Measurements from ENCODE around the gene BBLN. TPM values are rescaled to one million over a fixed set of nuclear protein-coding genes. Genes with fewer than 3 reads are reported as not detected.

Gene BBLN
- total and polyA plus RNA-seq, 2 donors (not counting 1 experiment from before 2014, with no cell fraction given): 44.3 to 148 TPM

- TF ChIP-seq EZH2 (IDR thresholded peaks at IDR 0.05; ENCODE audit: borderline replicate concordance, insufficient read depth, low read depth, low read length, poor library complexity, severe bottlenecking): no peak
- no peak for TF ChIP-seq CTCF (IDR thresholded peaks at IDR 0.05)
- Histone ChIP-seq H3K9me3 (ENCODE audit: control extremely low read depth in 1 of 3, control insufficient read depth in 2 of 3, insufficient read depth in 1 of 3, low read length in 2 of 3) (no peaks in the 10 kb centered on the region), H3K9ac (ENCODE audit: low read length) (no peak overlapping the region), H3K27ac (ENCODE audit: low read length in 2 of 2) (no peak overlapping the region), H3K4me1 (ENCODE audit: control insufficient read depth in 2 of 2, insufficient read depth in 2 of 2, low read length in 2 of 2) (peaks cover 12 to 24% of the 10 kb centered on the region in 2 donors), H3K36me3 (replicated peaks in 1 of 2; ENCODE audit: control extremely low read depth in 1 of 2, control insufficient read depth in 1 of 2, extremely low read depth in 1 of 2, insufficient read depth in 2 of 2, low read length in 1 of 2) (peaks cover 0 to 34% of the 10 kb centered on the region in 2 experiments), H3K4me3 (ENCODE audit: control extremely low read depth in 1 of 5, extremely low read depth in 1 of 5, insufficient read depth in 1 of 5, low read depth in 2 of 5, low read length in 4 of 5) (no peak overlapping the region), H3K79me2 (ENCODE audit: control insufficient read depth, insufficient read depth, low read length) (peaks cover 43% of the 10 kb centered on the region), H4K20me1 (ENCODE audit: control insufficient read depth, insufficient read depth, low read length, poor library complexity, severe bottlenecking) (no peaks in the 10 kb centered on the region), H3K4me2 (replicated peaks; ENCODE audit: low read depth, low read length, poor library complexity, severe bottlenecking) (no peak overlapping the region), H2AFZ (ENCODE audit: insufficient read depth, low read depth, low read length, poor library complexity, severe bottlenecking) (no peak overlapping the region), H3K27me3 (replicated peaks in 1 of 4; ENCODE audit: control extremely low read depth in 1 of 4, control insufficient read depth in 3 of 4, insufficient read depth in 4 of 4, low read length in 3 of 4) (no peaks in the 10 kb centered on the region)
- no peak overlapping the region for H3K4me3 Mint-ChIP-seq
- DNase-seq (no peak), ATAC-seq (ENCODE audit: low read depth) (no peak)
- POLR2A ChIA-PET: interaction anchor here (0.6 to 0.7 kb wide), 2 partner anchors 59 to 80 kb away, joined by 3 to 4 read pairs; no protein-coding TSS in a partner anchor
- intact Hi-C loops (cut with micrococcal nuclease): no loop called here
- H3K27ac Mint-ChIP-seq: no peak overlapping the region
- no peaks in the 10 kb centered on the region for H3K27me3 Mint-ChIP-seq
- H3K9me3 Mint-ChIP-seq (ENCODE audit: insufficient read depth): no peaks in the 10 kb centered on the region
- peaks cover 28% of the 10 kb centered on the region for H3K4me1 Mint-ChIP-seq
- no CpG with 5 or more reads among the region's 1 CpG for WGBS (ENCODE audit: insufficient coverage)
- CTCF ChIA-PET: interaction anchor here (1.3 kb wide), 1 partner anchor 153 kb away, joined by 3 read pairs; no protein-coding TSS in a partner anchor
Observed at GRCh38 chr9:128188209-128188608, 28.1 kb downstream of the BBLN start.

- TF ChIP-seq EZH2 (IDR thresholded peaks at IDR 0.05; ENCODE audit: borderline replicate concordance, insufficient read depth, low read depth, low read length, poor library complexity, severe bottlenecking) (no peak), CTCF (IDR thresholded peaks at IDR 0.05) (no peak)
- H3K4me3 Mint-ChIP-seq: peak overlapping the region; percentile 94
- 94% methylated on average over 2 of the region's 2 CpGs for WGBS (ENCODE audit: insufficient coverage)
- H3K9me3 ChIP-seq (ENCODE audit: control extremely low read depth in 1 of 3, control insufficient read depth in 2 of 3, insufficient read depth in 1 of 3, low read length in 2 of 3): no peaks in the 10 kb centered on the region
- H3K27ac Mint-ChIP-seq: peak overlapping the region; percentile 68
- peak; percentile 14 for DNase-seq
- H2AFZ ChIP-seq (ENCODE audit: insufficient read depth, low read depth, low read length, poor library complexity, severe bottlenecking): no peak overlapping the region
- peaks cover 12 to 24% of the 10 kb centered on the region in 2 donors for H3K4me1 ChIP-seq (ENCODE audit: control insufficient read depth in 2 of 2, insufficient read depth in 2 of 2, low read length in 2 of 2)
- peaks cover 0 to 24% of the 10 kb centered on the region in 2 experiments for H3K36me3 ChIP-seq (replicated peaks in 1 of 2; ENCODE audit: control extremely low read depth in 1 of 2, control insufficient read depth in 1 of 2, extremely low read depth in 1 of 2, insufficient read depth in 2 of 2, low read length in 1 of 2)
- ChIA-PET CTCF (interaction anchor here (1.1 to 2.0 kb wide), 3 partner anchors 11 to 151 kb away, joined by 4 to 5 read pairs (median 5); no protein-coding TSS in a partner anchor), POLR2A (interaction anchor here (0.7 to 1.6 kb wide), 2 partner anchors 30 to 739 kb away, joined by 8 to 11 read pairs; partner anchors contain the start of genes BBLN, LRSAM1 and RPL12)
- H3K9me3 Mint-ChIP-seq (ENCODE audit: insufficient read depth): no peaks in the 10 kb centered on the region
- H3K4me3 ChIP-seq (ENCODE audit: control extremely low read depth in 1 of 5, extremely low read depth in 1 of 5, insufficient read depth in 1 of 5, low read depth in 2 of 5, low read length in 4 of 5): no peak overlapping the region
- H3K4me1 Mint-ChIP-seq: peaks cover 29% of the 10 kb centered on the region
- H3K27ac ChIP-seq (ENCODE audit: low read length in 2 of 2): no peak overlapping the region
- H3K4me2 ChIP-seq (replicated peaks; ENCODE audit: low read depth, low read length, poor library complexity, severe bottlenecking): peak overlapping the region; percentile 75
- no peak for ATAC-seq (ENCODE audit: low read depth)
- intact Hi-C loops (cut with micrococcal nuclease): loop anchor here (5.0 to 10.0 kb wide), 2 partner anchors 132 to 365 kb away; partner anchors contain the start of genes COQ4, SPTAN1 and TRUB2
- H3K27me3 ChIP-seq (replicated peaks in 1 of 4; ENCODE audit: control extremely low read depth in 1 of 4, control insufficient read depth in 3 of 4, insufficient read depth in 4 of 4, low read length in 3 of 4): no peaks in the 10 kb centered on the region
- no peak overlapping the region for H3K9ac ChIP-seq (ENCODE audit: low read length)
- no peaks in the 10 kb centered on the region for H4K20me1 ChIP-seq (ENCODE audit: control insufficient read depth, insufficient read depth, low read length, poor library complexity, severe bottlenecking)
- peaks cover 43% of the 10 kb centered on the region for H3K79me2 ChIP-seq (ENCODE audit: control insufficient read depth, insufficient read depth, low read length)
- no peaks in the 10 kb centered on the region for H3K27me3 Mint-ChIP-seq
Observed at GRCh38 chr9:128190013-128190412, 29.9 kb downstream of the BBLN start.

All from B cell (primary cell).